GM12874 (cell line): ENCODE data around the gene NLRC5.

ENCODE experiments used
- CTCF ChIP-seq: IDR thresholded peaks from 2 replicates; pipeline ENCODE4 v1.5.1; 2011; ENCODE audit warnings: low read depth, mild to moderate bottlenecking, control low read depth, low read length, moderate library complexity; ENCODE audit not compliant: insufficient read depth

The NLRC5 gene

GRCh38 chr16:56986361-56986760 lies 3.0 kb upstream of the NLRC5 start:
- TF ChIP-seq CTCF = no peak

- no peak for TF ChIP-seq CTCF
These were observed 1.7 kb upstream of the NLRC5 start for GRCh38 chr16:56987692-56988091.

- TF ChIP-seq CTCF = no peak
These were observed 1.0 kb upstream of the NLRC5 start for GRCh38 chr16:56988161-56988947.

GRCh38 chr16:56989988-56990387 lies 631 bp downstream of the NLRC5 start:
- TF ChIP-seq CTCF = no peak

GRCh38 chr16:56990407-56991286 lies 1.3 kb downstream of the NLRC5 start:
- no peak for TF ChIP-seq CTCF

GRCh38 chr16:56993204-56993603 lies 3.8 kb downstream of the NLRC5 start:
- no peak for TF ChIP-seq CTCF

GRCh38 chr16:56994311-56994710 lies 5.0 kb downstream of the NLRC5 start:
- TF ChIP-seq CTCF = no peak
